H1 (cell line): ENCODE data around the gene KNOP1. TPM values are rescaled to one million over a fixed set of nuclear protein-coding genes. Genes with fewer than 3 reads are reported as not detected.

Source experiments
- CTCF ChIA-PET: fragments of 300-600 bp; sonication (Branson Sonifier 250); formaldehyde crosslinking; loops from one replicate; lab custom pipeline; 2021; ENCODE audit not compliant: partially characterized antibody; lab: Charles Lee
- POLR2A ChIA-PET: fragments of 300-600 bp; sonication (Branson Sonifier 250); formaldehyde crosslinking; loops from one replicate; lab custom pipeline; 2021; ENCODE audit warnings: inconsistent platforms; ENCODE audit not compliant: partially characterized antibody; lab: Charles Lee
- DNase-seq, 2 experiments: peaks; one replicate each; pipeline versions ENCODE4 v3.0.0 to v3.0.0-alpha.2; 2010 to 2022; ENCODE audit warnings: low spot score in 2 of 2, low read depth in 1 of 2, mixed read lengths in 1 of 2
- FAIRE-seq: peaks from 2 replicates; lab custom pipeline; 2011; peaks lifted over from hg19 to GRCh38; lab: Jason Lieb, UNC
- H2AFZ ChIP-seq: 2 replicates; pipeline ENCODE4 v1.8.1; 2012; ENCODE audit warnings: low read length, inconsistent platforms
- H2AK5ac ChIP-seq: 2 replicates; pipeline ENCODE4 v1.6.1; 2013; ENCODE audit warnings: low read depth, low read length
- H2BK120ac ChIP-seq: replicated peaks from 2 replicates; pipeline ENCODE3; 2013; ENCODE audit warnings: low read depth, low read length, inconsistent platforms
- H2BK12ac ChIP-seq: 2 replicates; pipeline ENCODE4 v1.6.1; 2013; ENCODE audit warnings: low read depth, low read length
- H2BK15ac ChIP-seq: 2 replicates; pipeline ENCODE4 v1.6.1; 2013; ENCODE audit warnings: low read length
- H2BK20ac ChIP-seq: 2 replicates; pipeline ENCODE4 v1.6.1; 2013; ENCODE audit warnings: low read length
- H2BK5ac ChIP-seq: 2 replicates; pipeline ENCODE4 v1.6.1; 2013; ENCODE audit warnings: low read depth, low read length
- H3K14ac ChIP-seq: 2 replicates; pipeline ENCODE4 v1.6.1; 2013; ENCODE audit warnings: inconsistent platforms; ENCODE audit not compliant: insufficient read length
- H3K18ac ChIP-seq: 2 replicates; pipeline ENCODE4 v1.6.1; 2013; ENCODE audit warnings: low read length; ENCODE audit errors: extremely low read depth
- H3K23ac ChIP-seq: 2 replicates; pipeline ENCODE4 v1.6.1; 2013; ENCODE audit warnings: inconsistent platforms; ENCODE audit not compliant: insufficient read length
- H3K23me2 ChIP-seq: 2 replicates; pipeline ENCODE4 v1.6.1; 2013; ENCODE audit warnings: low read depth, low read length
- H3K27ac ChIP-seq: 2 replicates; pipeline ENCODE4 v1.6.1; 2011; ENCODE audit warnings: low read depth, low read length, inconsistent platforms
- H3K27me3 ChIP-seq, 4 experiments: replicated peaks in 1 of 4; 1 replicate in 1 of 4; 2 replicates in 3 of 4; pipeline versions ENCODE4 v1.6.1 to v1.8.1; 2011 to 2013; ENCODE audit warnings: low read length in 3 of 4, mild to moderate bottlenecking in 3 of 4, inconsistent platforms in 2 of 4, mixed read lengths in 2 of 4, moderate library complexity in 1 of 4; ENCODE audit not compliant: control insufficient read depth in 3 of 4, insufficient read depth in 3 of 4; ENCODE audit errors: extremely low read depth in 1 of 4
- H3K36me3 ChIP-seq, 4 experiments: 2 replicates each; pipeline versions ENCODE4 v1.6.1 to v1.8.1; 2011 to 2013; ENCODE audit warnings: mild to moderate bottlenecking in 4 of 4, low read length in 3 of 4, moderate library complexity in 2 of 4, control low read depth in 1 of 4, inconsistent platforms in 1 of 4; ENCODE audit not compliant: insufficient read depth in 4 of 4, control insufficient read depth in 2 of 4
- H3K4ac ChIP-seq: replicated peaks from 2 replicates; pipeline ENCODE3; 2013; ENCODE audit warnings: low read length, low read depth, mixed read lengths, inconsistent platforms; ENCODE audit not compliant: insufficient read length
- H3K4me1 ChIP-seq, 4 experiments: replicated peaks in 1 of 4; 1 replicate in 1 of 4; 2 replicates in 3 of 4; pipeline versions ENCODE4 v1.6.1 to v1.8.1; 2011 to 2013; ENCODE audit warnings: low read length in 3 of 4, inconsistent platforms in 2 of 4, mixed read lengths in 1 of 4; ENCODE audit not compliant: insufficient read depth in 4 of 4, control insufficient read depth in 3 of 4
- H3K4me2 ChIP-seq, 2 experiments: 2 replicates each; pipeline versions ENCODE4 v1.6.1 to v1.8.1; 2011 to 2013; ENCODE audit warnings: low read depth in 2 of 2, low read length in 2 of 2, control low read depth in 1 of 2, inconsistent platforms in 1 of 2, mild to moderate bottlenecking in 1 of 2; ENCODE audit not compliant: insufficient read depth in 1 of 2
- H3K4me3 ChIP-seq, 4 experiments: fragments of 200-600, 300-600 bp in 1 of 4; sonication (generic), shearing (Covaris generic), sonication (Bioruptor Twin) in 1 of 4; 2 replicates each; pipeline versions ENCODE4 v1.5.1 to v1.8.1; 2011 to 2016; ENCODE audit warnings: low read length in 4 of 4, low read depth in 3 of 4, control low read depth in 2 of 4, inconsistent platforms in 2 of 4, mild to moderate bottlenecking in 2 of 4, mixed read lengths in 1 of 4, moderate library complexity in 1 of 4; ENCODE audit not compliant: insufficient read depth in 2 of 4; ENCODE audit errors: extremely low read depth in 1 of 4
- H3K56ac ChIP-seq: replicated peaks from 2 replicates; pipeline ENCODE3; 2013; ENCODE audit warnings: low read depth, mild to moderate bottlenecking, mixed read lengths, low read length, inconsistent platforms; ENCODE audit not compliant: insufficient read length
- H3K79me1 ChIP-seq: 2 replicates; pipeline ENCODE4 v1.6.1; 2013; ENCODE audit warnings: low read depth, low read length, control low read depth
- H3K79me2 ChIP-seq, 2 experiments: 2 replicates each; pipeline versions ENCODE4 v1.6.1 to v1.8.1; 2012 to 2013; ENCODE audit warnings: low read length in 2 of 2, mild to moderate bottlenecking in 2 of 2, inconsistent platforms in 1 of 2; ENCODE audit not compliant: insufficient read depth in 2 of 2, control insufficient read depth in 1 of 2
- H3K9ac ChIP-seq, 4 experiments: replicated peaks in 1 of 4; 1 replicate in 1 of 4; 2 replicates in 3 of 4; pipeline versions ENCODE4 v1.6.1 to v1.8.1; 2011 to 2013; ENCODE audit warnings: low read depth in 3 of 4, low read length in 3 of 4, control low read depth in 2 of 4, mild to moderate bottlenecking in 2 of 4, moderate library complexity in 2 of 4, inconsistent platforms in 1 of 4; ENCODE audit errors: extremely low read depth in 1 of 4
- H3K9me3 ChIP-seq, 2 experiments: 2 replicates each; pipeline versions ENCODE4 v1.6.1 to v1.8.1; 2012 to 2013; ENCODE audit warnings: mild to moderate bottlenecking in 2 of 2, moderate library complexity in 2 of 2, control low read depth in 1 of 2, inconsistent platforms in 1 of 2, low read depth in 1 of 2, low read length in 1 of 2, mixed read lengths in 1 of 2; ENCODE audit not compliant: insufficient read depth in 2 of 2
- H4K20me1 ChIP-seq, 2 experiments: replicated peaks in 1 of 2; 2 replicates each; pipeline versions ENCODE3 to v1.8.1; 2011 to 2013; ENCODE audit warnings: inconsistent platforms in 2 of 2, low read length in 2 of 2, mild to moderate bottlenecking in 1 of 2; ENCODE audit not compliant: insufficient read depth in 2 of 2, control insufficient read depth in 1 of 2
- H4K5ac ChIP-seq: 2 replicates; pipeline ENCODE4 v1.6.1; 2013; ENCODE audit warnings: low read length, low read depth, mixed read lengths, inconsistent platforms; ENCODE audit not compliant: insufficient read length
- H4K8ac ChIP-seq: 2 replicates; pipeline ENCODE4 v1.8.0; 2013; ENCODE audit warnings: mild to moderate bottlenecking, moderate library complexity, low read length, inconsistent platforms; ENCODE audit not compliant: insufficient read depth; ENCODE audit errors: extremely low read depth
- H4K91ac ChIP-seq: replicated peaks from 2 replicates; pipeline ENCODE3; 2013; ENCODE audit warnings: low read length, mixed read lengths, inconsistent platforms; ENCODE audit not compliant: insufficient read length
- GABPA ChIP-seq: IDR thresholded peaks from 2 replicates; pipeline ENCODE4 v1.6.1; 2011; ENCODE audit warnings: mild to moderate bottlenecking, low read length, moderate library complexity, borderline replicate concordance; ENCODE audit not compliant: insufficient read depth
- RAD21 ChIP-seq, 2 experiments: IDR thresholded peaks in 1 of 2; conservative IDR thresholded peaks in 1 of 2; 2 replicates each; pipeline ENCODE4 v1.6.1; 2011; ENCODE audit warnings: low read depth in 2 of 2, low read length in 2 of 2, improper control_type of control experiment in 1 of 2, inconsistent platforms in 1 of 2, mild to moderate bottlenecking in 1 of 2, moderate library complexity in 1 of 2
- WGBS, 2 experiments: shearing (Covaris generic) in 1 of 2; methylation state at CpG; one replicate each; pipeline versions ENCODE4 v1.1.6 to v1.1.7; 2013 to 2015; ENCODE audit warnings: low lambda C conversion rate in 2 of 2, mixed read lengths in 2 of 2, inconsistent platforms in 1 of 2, low coverage in 1 of 2, missing lambda C conversion rate in 1 of 2; ENCODE audit not compliant: insufficient replicate concordance in 2 of 2, insufficient coverage in 1 of 2, insufficient read length in 1 of 2; ENCODE audit errors: extremely low coverage in 1 of 2, missing lambda C conversion rate in 1 of 2; 5-methylcytosine and 5-hydroxymethylcytosine counted together
- polyA plus RNA-seq, 7 experiments: library from polyadenylated mRNA; depleted of rRNA in 3 of 7; stranded (reverse) in 5 of 7; unstranded in 2 of 7; fragments of >200 nt in 5 of 7; fragments of 200-250 nt in 2 of 7; gene quantifications; 1 replicate in 5 of 7; 2 replicates in 1 of 7; 4 replicates in 1 of 7; pipeline versions ENCODE4 v1.2.1 to v1.2.3, GENCODE V29; 2011 to 2013; ENCODE audit warnings: missing spikeins in 2 of 7, mixed read lengths in 2 of 7
- total RNA-seq: library from RNA; stranded (reverse); fragmentation: NEBNext Ultra II Directional; extraction: Animal tissue kit (Norgen Biotek cat#: 25700); gene quantifications from 2 replicates; pipeline ENCODE4 v1.2.1, GENCODE V29; 2021

KNOP1 gene
- total and polyA plus RNA-seq, 2 of the 8 experiments (the other 6 are each of a cell fraction or from before 2014, with no cell fraction given): 21.6 to 87.9 TPM

DNA sequence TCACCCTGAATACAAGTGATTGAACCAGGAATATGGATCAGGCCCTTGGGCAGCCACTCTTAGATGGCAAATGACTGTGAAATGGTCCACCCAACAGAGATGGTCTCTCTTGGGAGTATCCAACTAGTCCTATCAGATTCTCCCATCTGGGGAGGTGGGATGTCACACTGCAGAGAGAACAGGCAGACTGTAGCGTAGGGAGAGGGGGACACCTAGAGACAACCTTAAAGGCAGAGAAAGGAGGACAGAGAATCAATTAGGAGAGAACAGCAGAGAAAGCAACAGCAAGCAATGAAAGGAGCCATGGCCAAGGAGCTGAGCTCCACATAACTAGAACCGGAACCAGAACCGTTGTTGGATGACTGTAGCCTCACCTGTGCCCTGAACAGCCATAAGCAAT, 37.2 kb upstream of the KNOP1 start:
- POLR2A ChIA-PET: no interaction called here
- H4K20me1 ChIP-seq: no peaks in the 10 kb centered on the region
- FAIRE-seq (no peak), DNase-seq (no peak)
- H3K23me2 ChIP-seq: no peaks in the 10 kb centered on the region
- no peak overlapping the region for H3K4me3 ChIP-seq
- no peaks in the 10 kb centered on the region for H3K4me1 ChIP-seq
- H2BK15ac ChIP-seq: no peak overlapping the region
- H2AFZ ChIP-seq: no peak overlapping the region
- no peak overlapping the region for H3K18ac ChIP-seq
- H3K27me3 ChIP-seq: no peaks in the 10 kb centered on the region
- no peak overlapping the region for H2BK5ac ChIP-seq
- H3K23ac ChIP-seq: no peak overlapping the region
- H2AK5ac ChIP-seq: no peak overlapping the region
- no peak overlapping the region for H2BK12ac ChIP-seq
- TF ChIP-seq GABPA (no peak), RAD21 (IDR thresholded peaks at IDR 0.05 in 1 of 2, conservative IDR thresholded peaks at IDR 0.05 in 1 of 2; ENCODE audit: low read depth in 2 of 2, low read length in 2 of 2) (peak; percentile 35 to 51)
- no peak overlapping the region for H2BK120ac ChIP-seq
- H3K36me3 ChIP-seq: no peaks in the 10 kb centered on the region
- no peak overlapping the region for H4K91ac ChIP-seq
- H3K79me1 ChIP-seq: no peaks in the 10 kb centered on the region
- no peak overlapping the region for H2BK20ac ChIP-seq
- WGBS, 2 experiments: 94% methylated on average over 3 of the region's 3 CpGs; no CpG with 5 or more reads in 1 of the 2 experiments
- no peak overlapping the region for H3K4me2 ChIP-seq
- H3K9ac ChIP-seq: no peak overlapping the region
- H4K8ac ChIP-seq: no peak overlapping the region
- no peaks in the 10 kb centered on the region for H3K9me3 ChIP-seq
- CTCF ChIA-PET: interaction anchor here (0.5 to 0.6 kb wide), 3 partner anchors 9 to 92 kb away, joined by 3 to 4 read pairs (median 3); no protein-coding TSS in a partner anchor
- H3K14ac ChIP-seq: no peak overlapping the region
- H3K4ac ChIP-seq: no peak overlapping the region
- no peak overlapping the region for H4K5ac ChIP-seq
- no peaks in the 10 kb centered on the region for H3K79me2 ChIP-seq
- no peak overlapping the region for H3K27ac ChIP-seq
- H3K56ac ChIP-seq: no peak overlapping the region
